Measurements from ENCODE around the gene OR10H1.

OR10H1 gene

DNA sequence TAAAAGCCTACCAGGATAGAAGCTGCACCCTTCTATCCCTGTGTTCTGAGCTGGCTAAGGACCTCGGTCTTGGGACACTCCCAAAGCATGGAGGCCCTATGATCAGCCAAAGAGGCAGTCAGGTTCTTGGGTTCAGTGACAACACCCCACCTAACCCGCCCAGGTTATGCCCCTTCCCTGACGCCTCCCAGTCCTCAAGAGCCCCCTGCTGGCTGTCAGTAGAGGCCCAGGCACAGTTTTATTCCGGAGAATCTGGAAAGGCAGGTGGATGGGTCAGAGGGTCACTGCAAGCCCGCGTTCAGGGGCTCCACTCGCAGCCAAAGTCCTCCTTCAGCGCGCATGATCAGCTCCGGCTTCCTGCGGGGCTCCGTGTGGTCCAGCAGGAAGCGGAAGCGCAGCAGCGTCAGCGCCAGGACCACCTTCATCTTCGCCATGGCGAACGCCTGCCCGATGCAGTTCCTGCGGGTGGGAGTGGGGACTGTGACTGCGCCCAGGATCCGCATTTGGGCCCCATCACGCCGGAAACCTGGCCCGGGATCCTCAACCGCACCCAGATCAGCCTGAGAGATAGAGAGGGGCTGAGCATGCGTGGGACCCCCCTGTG lies 55.4 kb downstream of the OR10H1 start:
- DNase-seq = no peak

GRCh38 chr19:15758379-15758778 lies 57.1 kb downstream of the OR10H1 start:
- no peak for DNase-seq

Data from activated effector memory CD4-positive, alpha-beta T cell treated with Interleukin-2 at 50 U/mL for 16 hours (primary cell).